NCI-H2029 treated with DMSO at 0.1 percent for 48 hours (cell line): ENCODE results near the gene NUDT3.
"Not testable (repeated sequence)": the region's sequence is repeated elsewhere in the genome, so short reads cannot be mapped to it uniquely, and the experiment has no call there.

Source experiments
- DNase-seq: peaks from one replicate; lab custom pipeline; 2025; lab: John Stamatoyannopoulos, UW

The NUDT3 gene

GRCh38 chr6:34393191-34393965, 909 bp upstream of the NUDT3 start:
- DNase-seq: no peak

GRCh38 chr6:34391786-34392496, 528 bp downstream of the NUDT3 start:
- DNase-seq: peak; percentile 36

- DNase-seq: no peak
Observed at GRCh38 chr6:34391473-34391785, 1.0 kb downstream of the NUDT3 start.

GRCh38 chr6:34390531-34391472, 1.7 kb downstream of the NUDT3 start:
- peak; percentile 73 for DNase-seq

GRCh38 chr6:34389034-34389433, 3.4 kb downstream of the NUDT3 start:
- DNase-seq: no peak

- no peak for DNase-seq
Observed at GRCh38 chr6:34388421-34388820, 4.0 kb downstream of the NUDT3 start.

GRCh38 chr6:34386316-34387137, 5.9 kb downstream of the NUDT3 start:
- DNase-seq: no peak

- no peak for DNase-seq
Observed at GRCh38 chr6:34385793-34386195, 6.7 kb downstream of the NUDT3 start.

GRCh38 chr6:34384321-34385153, 7.9 kb downstream of the NUDT3 start:
- DNase-seq: no peak

- no peak for DNase-seq
Observed at GRCh38 chr6:34383656-34384320, 8.7 kb downstream of the NUDT3 start.

GRCh38 chr6:34383161-34383631, 9.3 kb downstream of the NUDT3 start:
- DNase-seq: no peak

GRCh38 chr6:34381081-34381480, 11.4 kb downstream of the NUDT3 start:
- DNase-seq: no peak

- DNase-seq: no peak
Observed at GRCh38 chr6:34378470-34378869, 14.0 kb downstream of the NUDT3 start.

GRCh38 chr6:34377984-34378383, 14.5 kb downstream of the NUDT3 start:
- DNase-seq: no peak

GRCh38 chr6:34377571-34377970, 14.9 kb downstream of the NUDT3 start:
- DNase-seq: not testable (repeated sequence)

- no peak for DNase-seq
Observed at GRCh38 chr6:34375833-34376232, 16.6 kb downstream of the NUDT3 start.

GRCh38 chr6:34374508-34374907, 18.0 kb downstream of the NUDT3 start:
- DNase-seq: no peak

- DNase-seq: no peak
Observed at GRCh38 chr6:34374069-34374468, 18.4 kb downstream of the NUDT3 start.

- no peak for DNase-seq
Observed at GRCh38 chr6:34373511-34373910, 19.0 kb downstream of the NUDT3 start.

- not testable (repeated sequence) for DNase-seq
Observed at GRCh38 chr6:34371865-34372264, 20.6 kb downstream of the NUDT3 start.
